Transverse colon (tissue), 4 donors: ENCODE measurements around the gene C2CD4D.

Source experiments
- CTCF ChIP-seq, 5 experiments: fragments of 200-600 bp in 3 of 5; fragments of 450-650 bp in 2 of 5; sonication (generic) in 3 of 5; IDR thresholded peaks; 1 replicate in 2 of 5; 2 replicates in 3 of 5; pipeline ENCODE4 v1.5.1; 2016 to 2017; ENCODE audit warnings: antibody characterized with exemption in 5 of 5, inconsistent platforms in 3 of 5, mild to moderate bottlenecking in 2 of 5, moderate library complexity in 1 of 5
- EP300 ChIP-seq: sonication (generic); formaldehyde crosslinking; IDR thresholded peaks from one replicate; pipeline ENCODE4 v1.6.1; 2017; ENCODE audit warnings: antibody characterized with exemption, low read depth
- POLR2A ChIP-seq: fragments of 450-650 bp; IDR thresholded peaks from one replicate; pipeline ENCODE4 v1.6.1; 2016; ENCODE audit warnings: antibody characterized with exemption, mild to moderate bottlenecking, moderate library complexity
- POLR2AphosphoS5 ChIP-seq, 3 donors: sonication (generic); formaldehyde crosslinking; IDR thresholded peaks; one replicate each; pipeline ENCODE4 v1.6.1; 2016; ENCODE audit warnings: antibody characterized with exemption in 3 of 3

- no peak for TF ChIP-seq CTCF (IDR thresholded peaks at IDR 0.05)
- no peak for TF ChIP-seq POLR2AphosphoS5 (IDR thresholded peaks at IDR 0.05)
- TF ChIP-seq POLR2A: no peak
- no peak for TF ChIP-seq EP300
Observed at GRCh38 chr1:151819227-151819835, 20.3 kb downstream of the C2CD4D start.
